ENCODE results near the gene ATP6V1A.

- TF ChIP-seq SPI1 (IDR thresholded peaks at IDR 0.05; ENCODE audit: borderline replicate concordance, low read depth) (no peak), CTCF (IDR thresholded peaks at IDR 0.05; ENCODE audit: insufficient read depth, low read length) (no peak), POLR2AphosphoS5 (IDR thresholded peaks at IDR 0.05; ENCODE audit: low read depth) (no peak), GABPA (IDR thresholded peaks at IDR 0.05; ENCODE audit: low read depth) (no peak)
- TF ChIP-seq, protein P1, sequence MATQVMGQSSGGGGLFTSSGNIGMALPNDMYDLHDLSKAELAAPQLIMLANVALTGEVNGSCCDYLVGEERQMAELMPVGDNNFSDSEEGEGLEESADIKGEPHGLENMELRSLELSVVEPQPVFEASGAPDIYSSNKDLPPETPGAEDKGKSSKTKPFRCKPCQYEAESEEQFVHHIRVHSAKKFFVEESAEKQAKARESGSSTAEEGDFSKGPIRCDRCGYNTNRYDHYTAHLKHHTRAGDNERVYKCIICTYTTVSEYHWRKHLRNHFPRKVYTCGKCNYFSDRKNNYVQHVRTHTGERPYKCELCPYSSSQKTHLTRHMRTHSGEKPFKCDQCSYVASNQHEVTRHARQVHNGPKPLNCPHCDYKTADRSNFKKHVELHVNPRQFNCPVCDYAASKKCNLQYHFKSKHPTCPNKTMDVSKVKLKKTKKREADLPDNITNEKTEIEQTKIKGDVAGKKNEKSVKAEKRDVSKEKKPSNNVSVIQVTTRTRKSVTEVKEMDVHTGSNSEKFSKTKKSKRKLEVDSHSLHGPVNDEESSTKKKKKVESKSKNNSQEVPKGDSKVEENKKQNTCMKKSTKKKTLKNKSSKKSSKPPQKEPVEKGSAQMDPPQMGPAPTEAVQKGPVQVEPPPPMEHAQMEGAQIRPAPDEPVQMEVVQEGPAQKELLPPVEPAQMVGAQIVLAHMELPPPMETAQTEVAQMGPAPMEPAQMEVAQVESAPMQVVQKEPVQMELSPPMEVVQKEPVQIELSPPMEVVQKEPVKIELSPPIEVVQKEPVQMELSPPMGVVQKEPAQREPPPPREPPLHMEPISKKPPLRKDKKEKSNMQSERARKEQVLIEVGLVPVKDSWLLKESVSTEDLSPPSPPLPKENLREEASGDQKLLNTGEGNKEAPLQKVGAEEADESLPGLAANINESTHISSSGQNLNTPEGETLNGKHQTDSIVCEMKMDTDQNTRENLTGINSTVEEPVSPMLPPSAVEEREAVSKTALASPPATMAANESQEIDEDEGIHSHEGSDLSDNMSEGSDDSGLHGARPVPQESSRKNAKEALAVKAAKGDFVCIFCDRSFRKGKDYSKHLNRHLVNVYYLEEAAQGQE (IDR thresholded peaks at IDR 0.05; ENCODE audit: insufficient replicate concordance, low read depth), result no peak
These were observed 15.1 kb upstream of the ATP6V1A start for GRCh38 chr3:113731694-113732093.

All from HL-60 (cell line).